OCI-LY3 (cell line): ENCODE data around the gene VIP.

Experiments
- CTCF ChIP-seq: fragments of 200-600, 300-600 bp; sonication (generic); IDR thresholded peaks from 2 replicates; pipeline ENCODE4 v1.5.1; 2014; ENCODE audit warnings: antibody characterized with exemption, low read length, low read depth
- EZH2phosphoT487 ChIP-seq: fragments of 200-600 bp; shearing (Covaris generic); IDR thresholded peaks from 2 replicates; pipeline ENCODE4 v1.6.1; 2018; ENCODE audit warnings: antibody characterized with exemption, mixed run types, low read depth

- TF ChIP-seq CTCF = no peak
- no peak for TF ChIP-seq EZH2phosphoT487
These were observed 48.7 kb upstream of the VIP start for GRCh38 chr6:152701863-152702401.
